Measurements from ENCODE around the gene TMEM244.
"Not testable (repeated sequence)": the region's sequence is repeated elsewhere in the genome, so short reads cannot be mapped to it uniquely, and the experiment has no call there.

Gene TMEM244

DNA sequence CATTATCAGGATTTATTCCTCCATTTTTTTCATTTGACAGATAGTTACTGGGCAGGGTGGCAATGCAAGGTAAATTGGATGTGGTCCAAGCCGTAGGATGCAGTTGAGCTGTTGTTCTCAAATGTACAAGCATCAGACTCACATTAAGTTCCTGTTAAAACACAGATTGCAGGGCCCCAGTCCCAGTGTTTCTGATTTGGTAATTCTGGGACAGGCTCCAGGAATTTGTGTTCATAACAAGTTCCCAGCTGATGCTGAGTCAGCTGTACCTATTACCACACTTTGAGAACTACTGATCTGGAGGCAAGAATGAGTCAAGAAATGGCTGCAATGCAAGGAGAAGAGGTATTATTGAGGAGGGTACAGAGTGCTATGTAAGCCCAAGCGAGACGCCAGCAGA is 11.7 kb downstream of the TMEM244 start:
- Histone ChIP-seq H3K9ac (ENCODE audit: low read length in 5 of 5) (no peak overlapping the region), H3K9me3 (ENCODE audit: control insufficient read depth in 5 of 5, low read length in 5 of 5) (no peaks in the 10 kb centered on the region), H3K4me1 (ENCODE audit: control insufficient read depth in 5 of 5, insufficient read depth in 5 of 5, low read length in 5 of 5) (no peaks in the 10 kb centered on the region), H3K27me3 (ENCODE audit: control insufficient read depth in 5 of 5, insufficient read depth in 4 of 5, low read length in 5 of 5) (no peaks in the 10 kb centered on the region), H3K4me3 (ENCODE audit: low read depth in 1 of 5, low read length in 5 of 5) (no peak overlapping the region), H3K36me3 (ENCODE audit: control insufficient read depth in 5 of 5, insufficient read depth in 5 of 5, low read length in 5 of 5) (no peaks in the 10 kb centered on the region), H3K27ac (ENCODE audit: low read depth, low read length) (no peak overlapping the region)

DNA sequence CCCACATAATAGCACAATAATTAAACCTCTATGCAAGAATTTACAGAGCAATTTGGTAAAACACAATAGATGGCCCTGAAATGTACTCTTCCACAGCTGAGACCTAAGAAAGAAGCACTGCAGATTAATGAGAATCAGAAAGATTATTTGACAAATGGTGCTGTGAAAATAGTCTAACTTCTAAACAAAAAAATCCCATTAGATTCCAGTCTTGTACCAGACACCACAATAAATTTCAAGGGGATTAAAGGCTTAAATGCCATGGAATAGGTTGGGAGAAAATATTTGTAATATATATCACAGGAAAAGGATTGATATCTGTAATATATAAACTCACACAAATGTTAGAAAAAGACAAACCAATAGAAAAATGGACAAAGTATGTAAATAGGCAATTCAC is 14.4 kb downstream of the TMEM244 start:
- H3K9ac ChIP-seq (ENCODE audit: low read length in 5 of 5) = no peak overlapping the region
- H3K27ac ChIP-seq (ENCODE audit: low read depth, low read length) = no peak overlapping the region
- no peak overlapping the region for H3K4me3 ChIP-seq (ENCODE audit: low read depth in 1 of 5, low read length in 5 of 5)
- H3K4me1 ChIP-seq (ENCODE audit: control insufficient read depth in 5 of 5, insufficient read depth in 5 of 5, low read length in 5 of 5) = no peaks in the 10 kb centered on the region
- no peaks in the 10 kb centered on the region for H3K36me3 ChIP-seq (ENCODE audit: control insufficient read depth in 5 of 5, insufficient read depth in 5 of 5, low read length in 5 of 5)
- no peaks in the 10 kb centered on the region for H3K9me3 ChIP-seq (ENCODE audit: control insufficient read depth in 5 of 5, low read length in 5 of 5)
- H3K27me3 ChIP-seq (ENCODE audit: control insufficient read depth in 5 of 5, insufficient read depth in 4 of 5, low read length in 5 of 5) = no peaks in the 10 kb centered on the region

DNA sequence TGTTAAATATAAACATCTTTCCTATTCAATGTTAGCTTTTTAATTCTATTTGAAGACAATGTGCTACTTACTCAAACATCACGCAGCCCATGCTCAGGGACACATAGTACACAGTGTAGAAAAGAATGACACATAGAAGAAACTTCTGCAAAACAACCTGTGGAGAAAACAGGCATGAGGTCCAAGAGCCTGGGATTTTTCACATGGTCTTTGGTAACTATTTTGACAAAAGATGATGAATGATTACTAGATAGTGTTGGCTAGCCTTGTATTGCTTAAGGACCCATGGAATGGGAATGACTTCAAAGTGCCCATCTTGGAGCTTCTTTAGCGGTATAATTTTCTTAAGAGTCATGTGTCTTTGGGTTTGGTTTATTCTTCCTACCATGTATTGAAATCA is 15.4 kb downstream of the TMEM244 start:
- no peaks in the 10 kb centered on the region for H3K36me3 ChIP-seq (ENCODE audit: control insufficient read depth in 5 of 5, insufficient read depth in 5 of 5, low read length in 5 of 5)

DNA sequence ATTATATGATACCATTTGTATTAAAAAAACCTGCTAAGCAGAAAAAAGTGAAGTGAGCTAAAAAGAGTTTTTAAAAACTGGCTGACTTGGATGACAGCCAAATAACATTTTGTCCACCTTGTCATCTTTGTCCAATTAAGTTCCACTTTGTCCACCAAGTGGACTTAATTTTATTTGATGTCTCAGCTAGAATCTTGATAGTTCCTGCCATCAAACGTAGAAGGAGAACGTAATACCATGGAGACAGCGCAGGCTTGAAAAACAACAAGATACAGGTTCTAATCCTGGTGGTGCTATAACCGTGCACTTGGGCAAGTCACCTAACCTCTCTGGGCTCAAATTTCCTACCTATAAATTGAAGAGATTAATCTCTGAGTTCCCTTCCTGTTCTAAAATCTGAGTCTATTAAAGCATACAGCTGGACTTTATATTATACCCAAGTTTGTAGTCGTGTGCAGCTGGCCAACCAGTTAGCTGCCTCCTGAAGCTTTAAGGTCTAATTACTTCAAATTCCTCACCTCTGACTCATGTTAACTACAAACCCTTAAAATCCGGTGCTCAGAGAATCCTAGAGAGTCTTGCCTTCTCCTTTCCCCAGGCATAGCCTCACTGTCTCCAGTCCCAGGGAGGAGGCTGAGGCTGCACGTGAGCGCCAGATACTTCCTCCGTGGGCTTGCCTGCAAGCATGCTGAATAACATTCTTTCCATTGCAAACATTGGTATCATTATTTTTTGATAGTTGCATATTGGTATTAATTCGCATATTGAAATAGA is 16.8 kb downstream of the TMEM244 start:
- Histone ChIP-seq H3K4me1 (ENCODE audit: control insufficient read depth in 5 of 5, insufficient read depth in 5 of 5, low read length in 5 of 5) (no peaks in the 10 kb centered on the region), H3K27ac (ENCODE audit: low read depth, low read length) (no peak overlapping the region), H3K36me3 (ENCODE audit: control insufficient read depth in 5 of 5, insufficient read depth in 5 of 5, low read length in 5 of 5) (no peaks in the 10 kb centered on the region), H3K4me3 (ENCODE audit: low read depth in 1 of 5, low read length in 5 of 5) (no peak overlapping the region), H3K9ac (ENCODE audit: low read length in 5 of 5) (no peak overlapping the region), H3K9me3 (ENCODE audit: control insufficient read depth in 5 of 5, low read length in 5 of 5) (no peaks in the 10 kb centered on the region), H3K27me3 (ENCODE audit: control insufficient read depth in 5 of 5, insufficient read depth in 4 of 5, low read length in 5 of 5) (no peaks in the 10 kb centered on the region)

More for the DNA sequence above, 15.4 kb downstream of the TMEM244 start:
- Histone ChIP-seq H3K4me3 (ENCODE audit: low read depth in 1 of 5, low read length in 5 of 5) (no peak overlapping the region), H3K27ac (ENCODE audit: low read depth, low read length) (no peak overlapping the region), H3K27me3 (ENCODE audit: control insufficient read depth in 5 of 5, insufficient read depth in 4 of 5, low read length in 5 of 5) (no peaks in the 10 kb centered on the region), H3K4me1 (ENCODE audit: control insufficient read depth in 5 of 5, insufficient read depth in 5 of 5, low read length in 5 of 5) (no peaks in the 10 kb centered on the region), H3K9me3 (ENCODE audit: control insufficient read depth in 5 of 5, low read length in 5 of 5) (no peaks in the 10 kb centered on the region), H3K9ac (ENCODE audit: low read length in 5 of 5) (no peak overlapping the region)

DNA sequence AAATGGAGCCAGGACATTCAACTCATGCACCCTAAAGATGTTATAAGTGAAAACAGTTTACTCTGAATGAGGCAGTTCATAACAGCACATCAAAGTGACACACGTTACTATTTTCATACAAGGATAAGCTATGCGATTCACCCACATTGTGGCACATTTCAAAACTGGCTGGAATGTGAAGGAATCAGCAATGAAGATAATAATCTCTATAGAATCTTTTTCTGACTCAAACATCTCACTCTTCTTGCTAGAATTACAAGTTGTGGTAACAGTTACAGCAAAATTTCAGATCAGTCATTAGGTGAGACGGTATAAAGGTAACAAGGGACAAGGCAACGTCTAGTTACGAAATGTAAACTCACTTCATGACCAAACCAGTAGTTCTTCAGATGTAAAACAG is 17.5 kb downstream of the TMEM244 start:
- Histone ChIP-seq H3K4me3 (ENCODE audit: low read depth in 1 of 5, low read length in 5 of 5) (no peak overlapping the region), H3K9ac (ENCODE audit: low read length in 5 of 5) (no peak overlapping the region), H3K9me3 (ENCODE audit: control insufficient read depth in 5 of 5, low read length in 5 of 5) (no peaks in the 10 kb centered on the region), H3K4me1 (ENCODE audit: control insufficient read depth in 5 of 5, insufficient read depth in 5 of 5, low read length in 5 of 5) (no peaks in the 10 kb centered on the region), H3K27me3 (ENCODE audit: control insufficient read depth in 5 of 5, insufficient read depth in 4 of 5, low read length in 5 of 5) (no peaks in the 10 kb centered on the region), H3K27ac (ENCODE audit: low read depth, low read length) (no peak overlapping the region), H3K36me3 (ENCODE audit: control insufficient read depth in 5 of 5, insufficient read depth in 5 of 5, low read length in 5 of 5) (no peaks in the 10 kb centered on the region)

DNA sequence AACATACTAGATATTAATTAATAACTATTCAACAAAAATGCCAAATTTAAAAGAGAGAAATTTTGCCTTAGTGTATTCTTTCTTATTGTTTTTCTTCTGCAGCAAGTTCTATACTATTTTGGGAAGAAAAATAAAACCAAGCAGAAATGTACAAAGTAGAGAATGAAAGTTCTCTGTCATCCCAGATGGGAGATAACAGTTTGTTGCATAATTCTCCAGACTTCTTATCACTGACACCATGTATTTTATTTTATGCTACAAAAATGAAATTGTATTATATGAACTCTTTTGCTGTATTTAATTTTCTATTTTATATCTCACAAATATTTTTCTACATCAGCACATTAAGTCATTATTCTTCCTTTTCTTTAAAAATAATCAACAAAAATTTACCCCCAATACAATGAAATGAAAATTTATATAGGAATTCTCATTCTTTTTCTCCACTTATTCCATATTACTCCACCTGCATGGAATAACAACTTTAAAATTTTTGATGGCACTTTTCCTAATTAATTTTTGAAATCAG is 18.2 kb downstream of the TMEM244 start:
- no peaks in the 10 kb centered on the region for H3K27me3 ChIP-seq (ENCODE audit: control insufficient read depth in 5 of 5, insufficient read depth in 4 of 5, low read length in 5 of 5)
- no peaks in the 10 kb centered on the region for H3K4me1 ChIP-seq (ENCODE audit: control insufficient read depth in 5 of 5, insufficient read depth in 5 of 5, low read length in 5 of 5)
- no peak overlapping the region for H3K9ac ChIP-seq (ENCODE audit: low read length in 5 of 5)
- no peaks in the 10 kb centered on the region for H3K36me3 ChIP-seq (ENCODE audit: control insufficient read depth in 5 of 5, insufficient read depth in 5 of 5, low read length in 5 of 5)
- H3K27ac ChIP-seq (ENCODE audit: low read depth, low read length) = no peak overlapping the region
- no peak overlapping the region for H3K4me3 ChIP-seq (ENCODE audit: low read depth in 1 of 5, low read length in 5 of 5)
- no peaks in the 10 kb centered on the region for H3K9me3 ChIP-seq (ENCODE audit: control insufficient read depth in 5 of 5, low read length in 5 of 5)

DNA sequence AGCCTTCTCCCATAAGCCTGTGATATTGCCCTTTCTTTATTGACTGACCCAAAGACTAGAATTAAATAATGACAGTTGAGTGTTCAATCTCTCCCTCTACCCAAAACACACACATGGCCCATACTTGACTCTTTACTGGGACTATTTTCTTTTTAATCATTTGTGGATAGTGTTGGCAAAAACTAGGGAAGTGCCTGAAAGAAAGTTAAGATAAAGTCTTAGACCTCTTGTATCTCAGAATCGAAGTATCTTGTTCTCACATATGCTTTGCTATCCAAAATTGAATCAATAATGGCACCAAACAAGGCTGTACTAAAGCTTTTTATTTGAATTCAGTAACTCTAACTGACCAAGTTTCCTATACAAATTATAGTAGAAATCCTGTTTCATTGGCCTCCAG is 19.0 kb downstream of the TMEM244 start:
- Histone ChIP-seq H3K27me3 (ENCODE audit: control insufficient read depth in 5 of 5, insufficient read depth in 4 of 5, low read length in 5 of 5) (no peaks in the 10 kb centered on the region), H3K27ac (ENCODE audit: low read depth, low read length) (no peak overlapping the region), H3K36me3 (ENCODE audit: control insufficient read depth in 5 of 5, insufficient read depth in 5 of 5, low read length in 5 of 5) (no peaks in the 10 kb centered on the region), H3K9ac (ENCODE audit: low read length in 5 of 5) (no peak overlapping the region), H3K4me3 (ENCODE audit: low read depth in 1 of 5, low read length in 5 of 5) (no peak overlapping the region), H3K9me3 (ENCODE audit: control insufficient read depth in 5 of 5, low read length in 5 of 5) (peaks cover 0 to 3% (median 0%) of the 10 kb centered on the region in 5 donors), H3K4me1 (ENCODE audit: control insufficient read depth in 5 of 5, insufficient read depth in 5 of 5, low read length in 5 of 5) (no peaks in the 10 kb centered on the region)

DNA sequence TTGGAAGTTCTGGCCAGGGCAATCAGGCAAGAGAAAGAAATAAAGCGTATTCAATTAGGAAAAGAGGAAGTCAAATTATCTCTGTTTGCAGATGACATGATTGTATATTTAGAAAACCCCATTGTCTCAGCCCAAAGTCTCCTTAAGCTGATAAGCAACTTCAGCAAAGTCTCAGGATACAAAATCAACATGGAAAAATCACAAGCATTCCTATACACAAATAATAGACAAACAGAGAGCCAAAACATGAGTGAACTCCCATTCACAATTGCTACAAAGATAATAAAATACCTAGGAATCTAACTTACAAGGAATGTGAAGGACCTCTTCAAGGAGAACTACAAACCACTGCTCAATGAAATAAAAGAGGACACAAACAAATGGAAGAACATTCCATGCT is 21.6 kb downstream of the TMEM244 start:
- H3K36me3 ChIP-seq (ENCODE audit: control insufficient read depth in 5 of 5, insufficient read depth in 5 of 5, low read length in 5 of 5); H3K9ac ChIP-seq (ENCODE audit: low read length in 5 of 5); H3K4me3 ChIP-seq (ENCODE audit: low read depth in 1 of 5, low read length in 5 of 5); H3K4me1 ChIP-seq (ENCODE audit: control insufficient read depth in 5 of 5, insufficient read depth in 5 of 5, low read length in 5 of 5); H3K27ac ChIP-seq (ENCODE audit: low read depth, low read length); H3K27me3 ChIP-seq (ENCODE audit: control insufficient read depth in 5 of 5, insufficient read depth in 4 of 5, low read length in 5 of 5); H3K9me3 ChIP-seq (ENCODE audit: control insufficient read depth in 5 of 5, low read length in 5 of 5): not testable (repeated sequence)

DNA sequence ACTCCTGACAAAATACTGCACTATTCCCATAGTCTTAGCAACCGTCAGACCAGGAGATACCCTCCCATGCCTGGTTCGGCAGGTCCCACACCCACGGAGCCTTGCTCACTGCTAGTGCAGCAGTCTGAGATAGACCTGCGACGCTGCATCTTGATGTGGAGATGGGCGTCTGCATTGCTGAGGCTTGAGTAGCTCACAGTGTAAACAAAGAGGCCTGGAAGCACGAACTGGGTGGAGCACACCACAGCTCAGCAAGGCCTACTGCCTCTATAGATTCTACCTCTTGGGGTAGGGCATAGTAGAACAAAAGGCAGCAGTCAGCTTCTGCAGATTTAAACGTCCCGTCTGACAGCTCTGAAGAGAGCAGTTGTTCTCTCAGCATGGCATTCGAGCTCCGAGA is 25.4 kb downstream of the TMEM244 start:
- H3K9me3 ChIP-seq (ENCODE audit: control insufficient read depth in 5 of 5, low read length in 5 of 5) = peaks cover 0 to 3% (median 0%) of the 10 kb centered on the region in 5 donors
- H3K9ac ChIP-seq (ENCODE audit: low read length in 5 of 5) = no peak overlapping the region
- H3K36me3 ChIP-seq (ENCODE audit: control insufficient read depth in 5 of 5, insufficient read depth in 5 of 5, low read length in 5 of 5) = no peaks in the 10 kb centered on the region
- no peaks in the 10 kb centered on the region for H3K27me3 ChIP-seq (ENCODE audit: control insufficient read depth in 5 of 5, insufficient read depth in 4 of 5, low read length in 5 of 5)
- H3K4me1 ChIP-seq (ENCODE audit: control insufficient read depth in 5 of 5, insufficient read depth in 5 of 5, low read length in 5 of 5) = no peaks in the 10 kb centered on the region
- no peak overlapping the region for H3K4me3 ChIP-seq (ENCODE audit: low read depth in 1 of 5, low read length in 5 of 5)
- no peak overlapping the region for H3K27ac ChIP-seq (ENCODE audit: low read depth, low read length)

DNA sequence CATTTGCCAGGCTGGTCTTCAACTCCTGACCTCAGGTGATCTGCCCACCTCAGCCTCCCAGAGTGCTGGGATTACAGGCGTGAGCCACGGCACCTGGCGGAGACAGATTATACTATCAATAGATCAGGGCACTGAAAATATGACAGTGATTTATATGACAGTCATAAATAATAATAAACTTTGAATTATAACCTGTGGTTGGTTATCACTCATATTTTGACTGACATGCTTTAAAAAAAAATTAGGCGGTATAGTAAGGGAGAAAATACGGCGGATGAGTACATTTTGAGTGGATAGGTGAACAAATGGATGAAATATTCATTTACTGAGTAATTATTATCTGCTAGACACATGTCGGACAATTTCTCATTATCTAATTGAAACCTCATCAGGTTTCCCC is 28.8 kb downstream of the TMEM244 start:
- Histone ChIP-seq H3K27me3 (ENCODE audit: control insufficient read depth in 5 of 5, insufficient read depth in 4 of 5, low read length in 5 of 5) (no peaks in the 10 kb centered on the region), H3K4me1 (ENCODE audit: control insufficient read depth in 5 of 5, insufficient read depth in 5 of 5, low read length in 5 of 5) (no peaks in the 10 kb centered on the region), H3K36me3 (ENCODE audit: control insufficient read depth in 5 of 5, insufficient read depth in 5 of 5, low read length in 5 of 5) (no peaks in the 10 kb centered on the region)

More for the DNA sequence above, 28.8 kb downstream of the TMEM244 start:
- no peak overlapping the region for H3K27ac ChIP-seq (ENCODE audit: low read depth, low read length)
- H3K4me3 ChIP-seq (ENCODE audit: low read depth in 1 of 5, low read length in 5 of 5) = no peak overlapping the region
- peaks cover 0 to under 1% (median 0%) of the 10 kb centered on the region in 5 donors for H3K9me3 ChIP-seq (ENCODE audit: control insufficient read depth in 5 of 5, low read length in 5 of 5)
- H3K9ac ChIP-seq (ENCODE audit: low read length in 5 of 5) = no peak overlapping the region
